ENCODE data around the gene TPST2.

- no peak for TF ChIP-seq EZH2 (IDR thresholded peaks at IDR 0.05; ENCODE audit: borderline replicate concordance)
- TF ChIP-seq, protein P1, sequence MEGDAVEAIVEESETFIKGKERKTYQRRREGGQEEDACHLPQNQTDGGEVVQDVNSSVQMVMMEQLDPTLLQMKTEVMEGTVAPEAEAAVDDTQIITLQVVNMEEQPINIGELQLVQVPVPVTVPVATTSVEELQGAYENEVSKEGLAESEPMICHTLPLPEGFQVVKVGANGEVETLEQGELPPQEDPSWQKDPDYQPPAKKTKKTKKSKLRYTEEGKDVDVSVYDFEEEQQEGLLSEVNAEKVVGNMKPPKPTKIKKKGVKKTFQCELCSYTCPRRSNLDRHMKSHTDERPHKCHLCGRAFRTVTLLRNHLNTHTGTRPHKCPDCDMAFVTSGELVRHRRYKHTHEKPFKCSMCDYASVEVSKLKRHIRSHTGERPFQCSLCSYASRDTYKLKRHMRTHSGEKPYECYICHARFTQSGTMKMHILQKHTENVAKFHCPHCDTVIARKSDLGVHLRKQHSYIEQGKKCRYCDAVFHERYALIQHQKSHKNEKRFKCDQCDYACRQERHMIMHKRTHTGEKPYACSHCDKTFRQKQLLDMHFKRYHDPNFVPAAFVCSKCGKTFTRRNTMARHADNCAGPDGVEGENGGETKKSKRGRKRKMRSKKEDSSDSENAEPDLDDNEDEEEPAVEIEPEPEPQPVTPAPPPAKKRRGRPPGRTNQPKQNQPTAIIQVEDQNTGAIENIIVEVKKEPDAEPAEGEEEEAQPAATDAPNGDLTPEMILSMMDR (IDR thresholded peaks at IDR 0.05; ENCODE audit: poor library complexity), result no peak
- TF ChIP-seq EZH2phosphoT487 (IDR thresholded peaks at IDR 0.05; ENCODE audit: low read depth, severe bottlenecking, unreplicated experiment), result no peak
These were observed 90.7 kb downstream of the TPST2 start for GRCh38 chr22:26499188-26499703.

Measured in hepatocyte (in vitro differentiated cells).